Measurements from ENCODE around the gene ZNF579. TPM values are rescaled to one million over a fixed set of nuclear protein-coding genes. Genes with fewer than 3 reads are reported as not detected.
"Not testable (repeated sequence)": the region's sequence is repeated elsewhere in the genome, so short reads cannot be mapped to it uniquely, and the experiment has no call there.

Gene ZNF579
- total and polyA plus RNA-seq, 8 donors: 3.1 to 13.0 (median 9.9) TPM

DNA sequence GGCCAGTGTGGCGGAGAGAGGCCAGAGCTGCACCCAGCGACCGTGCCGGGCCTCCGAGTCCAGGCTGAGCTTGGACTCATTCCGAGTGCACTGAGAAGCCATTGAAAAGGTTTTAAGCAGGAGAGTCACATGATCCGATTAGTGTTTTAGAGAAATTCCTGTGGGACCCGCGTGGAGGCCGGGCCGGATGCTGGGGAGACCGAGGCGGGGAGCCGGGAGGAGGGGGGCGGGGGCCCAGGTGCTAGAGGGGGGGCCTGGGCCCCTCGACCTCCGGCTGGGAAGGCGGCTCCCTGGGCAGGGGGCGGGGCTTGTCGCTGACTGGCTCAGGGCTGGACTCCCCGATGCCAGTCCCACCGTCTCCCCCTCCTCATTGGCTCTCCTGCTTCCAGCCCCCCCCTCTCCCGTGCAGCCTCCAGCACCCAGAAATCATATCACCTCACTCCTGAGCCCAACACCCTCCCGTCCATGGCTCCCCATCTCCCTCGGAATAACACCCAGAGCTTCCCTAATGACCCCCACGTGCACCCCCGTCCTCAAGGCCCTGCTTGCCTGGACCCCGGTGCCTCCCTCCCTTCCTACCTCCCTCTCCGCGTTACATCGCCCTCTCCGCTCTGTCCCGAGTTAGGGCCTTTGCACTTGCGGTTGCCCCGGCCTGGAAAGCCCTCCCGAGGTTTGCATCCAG is 5.2 kb upstream of the ZNF579 start:
- Histone ChIP-seq H3K27ac (peak overlapping the region; percentile 42 to 84 (median 81)), H3K9me3 (no peaks in the 10 kb centered on the region), H3K4me1 (peaks cover 31 to 48% (median 41%) of the 10 kb centered on the region in 4 donors), H3K4me3 (peak overlapping the region; percentile 36 to 48 (median 38)), H3K27me3 (peaks cover 0 to 15% (median 0%) of the 10 kb centered on the region in 3 donors), H3K36me3 (no peaks in the 10 kb centered on the region)
- 2 to 4% (median 3%) methylated on average over 26 to 36 of the region's 36 CpGs for WGBS, 5 donors
- peak; percentile 76 to 95 for DNase-seq
- intact Hi-C loops (cut with DNase I; ENCODE audit: low total_unique reads): no loop called here
- TF ChIP-seq EP300 (IDR thresholded peaks at IDR 0.05): no peak
- TF ChIP-seq POLR2A (IDR thresholded peaks at IDR 0.05): no peak
- TF ChIP-seq CTCF (IDR thresholded peaks at IDR 0.05): no peak
- no peak for TF ChIP-seq POLR2AphosphoS5 (IDR thresholded peaks at IDR 0.05)

- no peaks in the 10 kb centered on the region for H3K36me3 ChIP-seq
- peaks cover 31 to 50% (median 45%) of the 10 kb centered on the region in 4 donors for H3K4me1 ChIP-seq
- peak overlapping the region in 1 of 5 donors; percentile 81 for H3K27ac ChIP-seq
- intact Hi-C loops (cut with DNase I; ENCODE audit: low total_unique reads): no loop called here
- H3K27me3 ChIP-seq: peaks cover 0 to 15% (median 0%) of the 10 kb centered on the region in 3 donors
- no peak for DNase-seq
- H3K4me3 ChIP-seq: no peak overlapping the region
- WGBS, 5 donors: 75 to 95% (median 94%) methylated on average over 11 of the region's 11 CpGs
- TF ChIP-seq CTCF (IDR thresholded peaks at IDR 0.05) (no peak), POLR2A (IDR thresholded peaks at IDR 0.05) (no peak), POLR2AphosphoS5 (IDR thresholded peaks at IDR 0.05) (no peak)
- no peaks in the 10 kb centered on the region for H3K9me3 ChIP-seq
These were observed 4.2 kb upstream of the ZNF579 start for GRCh38 chr19:55584871-55585270.

GRCh38 chr19:55583897-55584296 is 3.2 kb upstream of the ZNF579 start:
- 76 to 86% (median 82%) methylated on average over 8 of the region's 8 CpGs for WGBS, 5 donors
- intact Hi-C loops (cut with DNase I; ENCODE audit: low total_unique reads); H3K36me3 ChIP-seq; DNase-seq; H3K27ac ChIP-seq; H3K4me3 ChIP-seq; H3K9me3 ChIP-seq: not testable (repeated sequence)
- Histone ChIP-seq H3K4me1 (peaks cover 36 to 60% (median 54%) of the 10 kb centered on the region in 4 donors), H3K27me3 (peaks cover 0 to 15% (median 0%) of the 10 kb centered on the region in 3 donors)

GRCh38 chr19:55582284-55582683 is 1.6 kb upstream of the ZNF579 start:
- Histone ChIP-seq H3K4me1 (peaks cover 36 to 57% (median 51%) of the 10 kb centered on the region in 4 donors), H3K27me3 (peaks cover 0 to 15% (median 0%) of the 10 kb centered on the region in 3 donors), H3K27ac (peak overlapping the region; percentile 54 to 95 (median 92)), H3K36me3 (peaks cover 16 to 22% (median 20%) of the 10 kb centered on the region in 4 donors)
- intact Hi-C loops (cut with DNase I; ENCODE audit: low total_unique reads); H3K4me3 ChIP-seq; H3K9me3 ChIP-seq; DNase-seq: not testable (repeated sequence)
- WGBS, 5 donors: 54 to 70% (median 56%) methylated on average over 4 of the region's 4 CpGs

GRCh38 chr19:55581823-55582223 is 1.2 kb upstream of the ZNF579 start:
- H3K27me3 ChIP-seq: peaks cover 0 to 11% (median 0%) of the 10 kb centered on the region in 3 donors
- peaks cover 36 to 53% (median 47%) of the 10 kb centered on the region in 4 donors for H3K4me1 ChIP-seq
- WGBS, 5 donors: 9 to 25% (median 14%) methylated on average over 6 of the region's 6 CpGs
- peak overlapping the region; percentile 92 to 96 (median 93) for H3K27ac ChIP-seq
- TF ChIP-seq POLR2A (IDR thresholded peaks at IDR 0.05) (no peak), EP300 (IDR thresholded peaks at IDR 0.05) (no peak), POLR2AphosphoS5 (IDR thresholded peaks at IDR 0.05) (no peak), CTCF (IDR thresholded peaks at IDR 0.05) (no peak)
- H3K4me3 ChIP-seq: peak overlapping the region in 2 of 4 donors; percentile 73 to 90
- H3K36me3 ChIP-seq: peaks cover 16 to 27% (median 25%) of the 10 kb centered on the region in 4 donors
- DNase-seq: peak in 1 of 2 donors; percentile 56
- H3K9me3 ChIP-seq: no peaks in the 10 kb centered on the region
- intact Hi-C loops (cut with DNase I; ENCODE audit: low total_unique reads): no loop called here

All from stomach (tissue), 9 donors.